ENCODE measurements around the gene PIP5K1B. TPM values are rescaled to one million over a fixed set of nuclear protein-coding genes. Genes with fewer than 3 reads are reported as not detected.

PIP5K1B gene
- total and polyA plus RNA-seq, 2 donors (not counting 1 experiment from before 2014, with no cell fraction given) = under 0.01 to 0.03 TPM

GRCh38 chr9:68795411-68795810 lies 90.4 kb downstream of the PIP5K1B start:
- no peak overlapping the region for H3K4me3 ChIP-seq (replicated peaks in 1 of 4; ENCODE audit: control extremely low read depth in 1 of 4, insufficient read depth in 1 of 4, low read depth in 3 of 4, low read length in 4 of 4)
- no peak overlapping the region for H3K27ac ChIP-seq (ENCODE audit: insufficient read depth, low read length)
- H3K4me2 ChIP-seq (ENCODE audit: extremely low read depth, insufficient read depth, low read length) = no peak overlapping the region

GRCh38 chr9:68797116-68797515 lies 92.1 kb downstream of the PIP5K1B start:
- no peak overlapping the region for H3K4me2 ChIP-seq (ENCODE audit: extremely low read depth, insufficient read depth, low read length)
- H3K79me2 ChIP-seq (ENCODE audit: control insufficient read depth, insufficient read depth, low read length) = no peaks in the 10 kb centered on the region
- no peak for DNase-seq (ENCODE audit: low read depth in 2 of 2)
- no peak overlapping the region for H3K27ac ChIP-seq (ENCODE audit: insufficient read depth, low read length)
- no peaks in the 10 kb centered on the region for H3K9me3 ChIP-seq (ENCODE audit: control insufficient read depth, insufficient read depth, low read depth, low read length)
- no peaks in the 10 kb centered on the region for H3K4me1 ChIP-seq (ENCODE audit: control insufficient read depth, extremely low read depth, insufficient read depth, low read length)
- no peak for TF ChIP-seq EZH2 (IDR thresholded peaks at IDR 0.05; ENCODE audit: low read length, missing control alignments)
- no peak for TF ChIP-seq CTCF (conservative IDR thresholded peaks at IDR 0.05 in 1 of 2, IDR thresholded peaks at IDR 0.05 in 1 of 2; ENCODE audit: low read depth in 1 of 2, low read length in 2 of 2)
- no peak overlapping the region for H3K9ac ChIP-seq (ENCODE audit: insufficient read depth, low read length)
- H3K4me3 ChIP-seq (replicated peaks in 1 of 4; ENCODE audit: control extremely low read depth in 1 of 4, insufficient read depth in 1 of 4, low read depth in 3 of 4, low read length in 4 of 4) = no peak overlapping the region
- no peaks in the 10 kb centered on the region for H3K36me3 ChIP-seq (ENCODE audit: control insufficient read depth, insufficient read depth, low read length)
- H4K20me1 ChIP-seq (ENCODE audit: control insufficient read depth, extremely low read depth, insufficient read depth, low read length) = no peaks in the 10 kb centered on the region
- H3K27me3 ChIP-seq (ENCODE audit: control insufficient read depth, insufficient read depth, low read length) = no peaks in the 10 kb centered on the region
- no peak overlapping the region for H2AFZ ChIP-seq (ENCODE audit: low read length)

More at GRCh38 chr9:68795411-68795810, 90.4 kb downstream of the PIP5K1B start:
- H3K36me3 ChIP-seq (ENCODE audit: control insufficient read depth, insufficient read depth, low read length) = no peaks in the 10 kb centered on the region
- H3K79me2 ChIP-seq (ENCODE audit: control insufficient read depth, insufficient read depth, low read length) = no peaks in the 10 kb centered on the region
- no peak for DNase-seq (ENCODE audit: low read depth in 2 of 2)
- no peaks in the 10 kb centered on the region for H4K20me1 ChIP-seq (ENCODE audit: control insufficient read depth, extremely low read depth, insufficient read depth, low read length)
- no peak overlapping the region for H2AFZ ChIP-seq (ENCODE audit: low read length)
- H3K4me1 ChIP-seq (ENCODE audit: control insufficient read depth, extremely low read depth, insufficient read depth, low read length) = no peaks in the 10 kb centered on the region
- no peak for TF ChIP-seq CTCF (conservative IDR thresholded peaks at IDR 0.05 in 1 of 2, IDR thresholded peaks at IDR 0.05 in 1 of 2; ENCODE audit: low read depth in 1 of 2, low read length in 2 of 2)
- TF ChIP-seq EZH2 (IDR thresholded peaks at IDR 0.05; ENCODE audit: low read length, missing control alignments) = no peak
- H3K27me3 ChIP-seq (ENCODE audit: control insufficient read depth, insufficient read depth, low read length) = no peaks in the 10 kb centered on the region
- H3K9ac ChIP-seq (ENCODE audit: insufficient read depth, low read length) = no peak overlapping the region
- H3K9me3 ChIP-seq (ENCODE audit: control insufficient read depth, insufficient read depth, low read depth, low read length) = no peaks in the 10 kb centered on the region

- Histone ChIP-seq H3K9me3 (ENCODE audit: control insufficient read depth, insufficient read depth, low read depth, low read length) (no peaks in the 10 kb centered on the region), H3K27me3 (ENCODE audit: control insufficient read depth, insufficient read depth, low read length) (no peaks in the 10 kb centered on the region), H3K79me2 (ENCODE audit: control insufficient read depth, insufficient read depth, low read length) (no peaks in the 10 kb centered on the region), H3K9ac (ENCODE audit: insufficient read depth, low read length) (no peak overlapping the region), H3K4me3 (replicated peaks in 1 of 4; ENCODE audit: control extremely low read depth in 1 of 4, insufficient read depth in 1 of 4, low read depth in 3 of 4, low read length in 4 of 4) (no peak overlapping the region), H3K4me1 (ENCODE audit: control insufficient read depth, extremely low read depth, insufficient read depth, low read length) (no peaks in the 10 kb centered on the region), H4K20me1 (ENCODE audit: control insufficient read depth, extremely low read depth, insufficient read depth, low read length) (no peaks in the 10 kb centered on the region), H3K27ac (ENCODE audit: insufficient read depth, low read length) (no peak overlapping the region), H3K4me2 (ENCODE audit: extremely low read depth, insufficient read depth, low read length) (no peak overlapping the region), H2AFZ (ENCODE audit: low read length) (no peak overlapping the region), H3K36me3 (ENCODE audit: control insufficient read depth, insufficient read depth, low read length) (no peaks in the 10 kb centered on the region)
- DNase-seq (ENCODE audit: low read depth in 2 of 2) = no peak
- TF ChIP-seq CTCF (conservative IDR thresholded peaks at IDR 0.05 in 1 of 2, IDR thresholded peaks at IDR 0.05 in 1 of 2; ENCODE audit: low read depth in 1 of 2, low read length in 2 of 2) = no peak
- no peak for TF ChIP-seq EZH2 (IDR thresholded peaks at IDR 0.05; ENCODE audit: low read length, missing control alignments)
Observed at GRCh38 chr9:68798423-68798822, 93.4 kb downstream of the PIP5K1B start.

Measured in fibroblast of lung (primary cell).